K562 treated with DMSO at 1 percent for 24 hours (cell line): ENCODE results near the gene POU3F3. TPM values are rescaled to one million over a fixed set of nuclear protein-coding genes. Genes with fewer than 3 reads are reported as not detected.

ENCODE experiments used
- total RNA-seq: library from RNA; unstranded; fragments of 300-600 nt; gene quantifications from 2 replicates; pipeline ENCODE4 v1.2.3, GENCODE V29; 2022; ENCODE audit warnings: low read depth; ENCODE audit not compliant: insufficient read depth

The POU3F3 gene
- total RNA-seq, result not detected in 2 replicates

GRCh38 chr2:104853534-104854497, at the start of gene POU3F3:
TSS of gene POU3F3 (plus strand) at chr2:104854115. CDS start at chr2:104855511, 1,396 bp downstream.

Other genes with a start within 250 kb of the POU3F3 start
- 26.2 and 28.2 TPM in 2 replicates for gene MRPS9, start 184.0 kb downstream of the POU3F3 start, total RNA-seq